H9 (cell line): ENCODE results near the gene TMSB10. TPM values are rescaled to one million over a fixed set of nuclear protein-coding genes. Genes with fewer than 3 reads are reported as not detected.

Source experiments
- DNase-seq: peaks from one replicate; pipeline ENCODE4 v3.0.0-alpha.2; 2017
- H2AFZ ChIP-seq: one replicate; pipeline ENCODE4 v1.6.1; 2013; ENCODE audit warnings: mild to moderate bottlenecking, low read length, control low read depth, moderate library complexity
- H2AK5ac ChIP-seq: 2 replicates; pipeline ENCODE4 v1.6.1; 2013; ENCODE audit warnings: low read length, control low read depth, mixed read lengths; ENCODE audit not compliant: insufficient read length
- H2BK120ac ChIP-seq: one replicate; pipeline ENCODE4 v1.6.1; 2013; ENCODE audit warnings: low read depth, mild to moderate bottlenecking, low read length, control low read depth, inconsistent platforms; ENCODE audit not compliant: poor library complexity, severe bottlenecking
- H2BK12ac ChIP-seq: 2 replicates; pipeline ENCODE4 v1.6.1; 2013; ENCODE audit warnings: low read length, control low read depth, mixed read lengths, low read depth; ENCODE audit not compliant: insufficient read length
- H2BK15ac ChIP-seq: 2 replicates; pipeline ENCODE4 v1.6.1; 2013; ENCODE audit warnings: low read depth, low read length, control low read depth
- H2BK20ac ChIP-seq: one replicate; pipeline ENCODE4 v1.6.1; 2013; ENCODE audit warnings: low read depth, mild to moderate bottlenecking, low read length, control low read depth, inconsistent platforms; ENCODE audit not compliant: poor library complexity, severe bottlenecking
- H2BK5ac ChIP-seq: 2 replicates; pipeline ENCODE4 v1.6.1; 2013; ENCODE audit warnings: low read length, control low read depth, mixed read lengths; ENCODE audit not compliant: insufficient read length
- H3K14ac ChIP-seq: 2 replicates; pipeline ENCODE4 v1.6.1; 2013; ENCODE audit warnings: low read length, control low read depth; ENCODE audit not compliant: insufficient read depth
- H3K18ac ChIP-seq: 2 replicates; pipeline ENCODE4 v1.6.1; 2013; ENCODE audit warnings: low read depth, mild to moderate bottlenecking, mixed read lengths, low read length, control low read depth; ENCODE audit not compliant: insufficient read length
- H3K23ac ChIP-seq: 2 replicates; pipeline ENCODE4 v1.6.1; 2013; ENCODE audit warnings: low read length, control low read depth, mixed read lengths, low read depth; ENCODE audit not compliant: insufficient read length
- H3K23me2 ChIP-seq: 2 replicates; pipeline ENCODE4 v1.6.1; 2013; ENCODE audit warnings: low read depth, mild to moderate bottlenecking, mixed read lengths, low read length, control low read depth; ENCODE audit not compliant: insufficient read length, poor library complexity, severe bottlenecking
- H3K27ac ChIP-seq: 2 replicates; pipeline ENCODE4 v1.5.1; 2013; ENCODE audit warnings: low read length, control low read depth, mixed read lengths, low read depth; ENCODE audit not compliant: insufficient read length
- H3K27me3 ChIP-seq: 2 replicates; pipeline ENCODE4 v1.6.1; 2013; ENCODE audit warnings: low read length, control low read depth, inconsistent platforms; ENCODE audit not compliant: insufficient read depth
- H3K4ac ChIP-seq: 2 replicates; pipeline ENCODE4 v1.6.1; 2013; ENCODE audit warnings: low read depth, mild to moderate bottlenecking, control low read depth, inconsistent platforms, low read length, moderate library complexity
- H3K4me1 ChIP-seq: 2 replicates; pipeline ENCODE4 v1.6.1; 2013; ENCODE audit warnings: low read length, control low read depth, inconsistent platforms; ENCODE audit not compliant: insufficient read depth
- H3K4me2 ChIP-seq: 2 replicates; pipeline ENCODE4 v1.6.1; 2013; ENCODE audit warnings: low read length, control low read depth, mixed read lengths; ENCODE audit not compliant: insufficient read length, insufficient read depth
- H3K56ac ChIP-seq: 2 replicates; pipeline ENCODE4 v1.6.1; 2013; ENCODE audit warnings: low read depth, mild to moderate bottlenecking, mixed read lengths, low read length, control low read depth; ENCODE audit not compliant: insufficient read length
- H3K79me1 ChIP-seq: 2 replicates; pipeline ENCODE4 v1.6.1; 2013; ENCODE audit warnings: low read depth, mild to moderate bottlenecking, moderate library complexity, low read length, control low read depth, inconsistent platforms; ENCODE audit not compliant: insufficient read depth, poor library complexity, severe bottlenecking
- H3K79me2 ChIP-seq: 2 replicates; pipeline ENCODE4 v1.6.1; 2013; ENCODE audit warnings: low read length, control low read depth, inconsistent platforms; ENCODE audit not compliant: insufficient read depth
- H3K9ac ChIP-seq: 2 replicates; pipeline ENCODE4 v1.6.1; 2013; ENCODE audit warnings: low read length, control low read depth, mixed read lengths; ENCODE audit not compliant: insufficient read length; ENCODE audit errors: extremely low read depth
- H3K9me3 ChIP-seq: one replicate; pipeline ENCODE4 v1.6.1; 2013; ENCODE audit warnings: low read depth, low read length, inconsistent platforms; ENCODE audit not compliant: control insufficient read depth
- H3T11ph ChIP-seq: one replicate; pipeline ENCODE4 v1.6.1; 2013; ENCODE audit warnings: mild to moderate bottlenecking, low read length, control low read depth, inconsistent platforms
- H4K20me1 ChIP-seq: one replicate; pipeline ENCODE4 v1.6.1; 2013; ENCODE audit not compliant: control insufficient read depth, insufficient read length, insufficient read depth
- H4K5ac ChIP-seq: 2 replicates; pipeline ENCODE4 v1.6.1; 2013; ENCODE audit warnings: low read depth, mild to moderate bottlenecking, mixed read lengths, low read length, control low read depth; ENCODE audit not compliant: insufficient read length
- H4K8ac ChIP-seq: replicated peaks from 2 replicates; pipeline ENCODE4 v1.6.1; 2013; ENCODE audit warnings: low read length, control low read depth, mixed read lengths, low read depth; ENCODE audit not compliant: insufficient read length
- H4K91ac ChIP-seq: 2 replicates; pipeline ENCODE4 v1.6.1; 2013; ENCODE audit warnings: low read depth, mild to moderate bottlenecking, moderate library complexity, mixed read lengths, low read length, control low read depth; ENCODE audit not compliant: insufficient read length
- H3K27ac Mint-ChIP-seq, 3 experiments: 2 replicates in 2 of 3; 3 replicates in 1 of 3; pipeline ENCODE4 v1.8.0; 2020 to 2021; ENCODE audit warnings: mixed read lengths in 3 of 3, mild to moderate bottlenecking in 1 of 3, moderate library complexity in 1 of 3
- H3K27me3 Mint-ChIP-seq: 2 replicates; pipeline ENCODE4 v1.8.0; 2021; ENCODE audit warnings: low read depth, mild to moderate bottlenecking, moderate library complexity, mixed read lengths
- H3K36me3 Mint-ChIP-seq, 3 experiments: 2 replicates in 2 of 3; 3 replicates in 1 of 3; pipeline ENCODE4 v1.8.0; 2020 to 2021; ENCODE audit warnings: low read depth in 3 of 3, mixed read lengths in 3 of 3; ENCODE audit not compliant: insufficient read depth in 1 of 3
- H3K4me1 Mint-ChIP-seq, 2 experiments: 2 replicates each; pipeline ENCODE4 v1.8.0; 2020; ENCODE audit warnings: mixed read lengths in 2 of 2
- H3K4me3 Mint-ChIP-seq, 2 experiments: 2 replicates in 1 of 2; 3 replicates in 1 of 2; pipeline ENCODE4 v1.8.0; 2020 to 2021; ENCODE audit warnings: mild to moderate bottlenecking in 2 of 2, mixed read lengths in 2 of 2, moderate library complexity in 1 of 2
- H3K9me3 Mint-ChIP-seq, 2 experiments: 2 replicates in 1 of 2; 3 replicates in 1 of 2; pipeline ENCODE4 v1.8.0; 2020; ENCODE audit warnings: mild to moderate bottlenecking in 2 of 2, mixed read lengths in 2 of 2, moderate library complexity in 1 of 2
- WGBS: extraction: QIAGEN DNeasy Blood & Tissue Kit; methylation state at CpG from one replicate; pipeline ENCODE4 v1.1.7; 2013; ENCODE audit warnings: missing lambda C conversion rate, low lambda C conversion rate, mixed read lengths; ENCODE audit not compliant: insufficient read length; ENCODE audit errors: extremely low coverage; 5-methylcytosine and 5-hydroxymethylcytosine counted together
- total RNA-seq: library from RNA; stranded (reverse); gene quantifications from 2 replicates; pipeline ENCODE4 v1.2.1, GENCODE V29; 2021
- TF ChIP-seq, protein P1 (sequence below): fragments of 200-600 bp; sonication (generic); conservative IDR thresholded peaks from 3 replicates; pipeline ENCODE4 v1.8.0; 2021; ENCODE audit warnings: antibody characterized with exemption, mild to moderate bottlenecking

Gene TMSB10
- total RNA-seq, 1 experiment from 2014 or later: 755 TPM

DNA sequence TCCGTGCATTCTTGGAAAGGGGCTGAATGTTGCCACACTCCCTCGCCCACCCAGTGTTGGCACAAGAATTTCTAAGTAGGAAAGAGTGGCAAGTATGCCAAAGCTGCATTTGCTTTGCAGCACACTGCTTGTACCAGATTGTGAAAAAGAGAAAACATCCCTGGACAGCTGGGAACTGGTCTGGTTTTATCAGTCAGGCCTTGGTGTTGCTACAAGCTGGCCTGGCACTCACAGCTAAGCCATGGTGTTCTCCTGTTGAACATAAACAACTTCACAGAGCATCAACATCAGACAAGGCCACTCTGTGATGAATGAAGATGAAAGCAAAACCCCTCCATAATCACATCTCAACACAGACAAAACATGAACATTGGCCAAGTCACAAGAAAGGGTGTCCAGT, 20.3 kb upstream of the TMSB10 start:
- DNase-seq: peak; percentile 3
- Histone ChIP-seq H2BK20ac (no peak overlapping the region), H2BK120ac (no peak overlapping the region), H4K91ac (no peak overlapping the region), H3K27me3 (peaks cover 11% of the 10 kb centered on the region), H3K79me1 (no peaks in the 10 kb centered on the region), H3K18ac (no peak overlapping the region), H2BK15ac (no peak overlapping the region), H3K27ac (no peak overlapping the region), H3K14ac (no peak overlapping the region), H3K23me2 (peaks cover 18% of the 10 kb centered on the region), H3K23ac (no peak overlapping the region), H3T11ph (no peak overlapping the region), H4K8ac (no peak overlapping the region), H3K4me2 (no peak overlapping the region), H4K20me1 (no peaks in the 10 kb centered on the region), H4K5ac (no peak overlapping the region), H3K79me2 (no peaks in the 10 kb centered on the region), H3K9me3 (no peaks in the 10 kb centered on the region), H3K4me1 (no peaks in the 10 kb centered on the region), H2BK12ac (no peak overlapping the region), H2BK5ac (no peak overlapping the region), H3K56ac (no peak overlapping the region), H2AFZ (no peak overlapping the region), H2AK5ac (no peak overlapping the region), H3K4ac (no peak overlapping the region), H3K9ac (no peak overlapping the region)
- no peaks in the 10 kb centered on the region; a peak in 1 of 5 replicates for H3K9me3 Mint-ChIP-seq
- no peak overlapping the region for H3K4me3 Mint-ChIP-seq
- peaks cover 11 to 17% of the 10 kb centered on the region in 2 experiments for H3K4me1 Mint-ChIP-seq
- TF ChIP-seq, protein P1, sequence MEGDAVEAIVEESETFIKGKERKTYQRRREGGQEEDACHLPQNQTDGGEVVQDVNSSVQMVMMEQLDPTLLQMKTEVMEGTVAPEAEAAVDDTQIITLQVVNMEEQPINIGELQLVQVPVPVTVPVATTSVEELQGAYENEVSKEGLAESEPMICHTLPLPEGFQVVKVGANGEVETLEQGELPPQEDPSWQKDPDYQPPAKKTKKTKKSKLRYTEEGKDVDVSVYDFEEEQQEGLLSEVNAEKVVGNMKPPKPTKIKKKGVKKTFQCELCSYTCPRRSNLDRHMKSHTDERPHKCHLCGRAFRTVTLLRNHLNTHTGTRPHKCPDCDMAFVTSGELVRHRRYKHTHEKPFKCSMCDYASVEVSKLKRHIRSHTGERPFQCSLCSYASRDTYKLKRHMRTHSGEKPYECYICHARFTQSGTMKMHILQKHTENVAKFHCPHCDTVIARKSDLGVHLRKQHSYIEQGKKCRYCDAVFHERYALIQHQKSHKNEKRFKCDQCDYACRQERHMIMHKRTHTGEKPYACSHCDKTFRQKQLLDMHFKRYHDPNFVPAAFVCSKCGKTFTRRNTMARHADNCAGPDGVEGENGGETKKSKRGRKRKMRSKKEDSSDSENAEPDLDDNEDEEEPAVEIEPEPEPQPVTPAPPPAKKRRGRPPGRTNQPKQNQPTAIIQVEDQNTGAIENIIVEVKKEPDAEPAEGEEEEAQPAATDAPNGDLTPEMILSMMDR: no peak
- H3K27me3 Mint-ChIP-seq: peaks cover 73% of the 10 kb centered on the region
- no peaks in the 10 kb centered on the region for H3K36me3 Mint-ChIP-seq
- H3K27ac Mint-ChIP-seq: no peak overlapping the region
- no CpG with 5 or more reads among the region's 2 CpGs for WGBS
